CD4-positive, alpha-beta T cell (primary cell): ENCODE results near the gene CCDC185. TPM values are rescaled to one million over a fixed set of nuclear protein-coding genes. Genes with fewer than 3 reads are reported as not detected.

Source experiments
- ATAC-seq: fragments of 200-7000 bp; cut with Tn5 transposase; one replicate; pipeline ENCODE4 v1.10.0; 2022; ENCODE audit warnings: mild to moderate bottlenecking; ENCODE audit not compliant: poor library complexity
- CTCF ChIA-PET: fragments of 350-600 bp; sonication (Branson Sonifier 250); formaldehyde crosslinking; loops from one replicate; lab custom pipeline; 2021; ENCODE audit warnings: antibody characterized with exemption, inconsistent platforms; lab: Charles Lee
- POLR2A ChIA-PET: fragments of 350-600 bp; sonication (Branson Sonifier 250); formaldehyde crosslinking; loops from one replicate; lab custom pipeline; 2021; ENCODE audit warnings: antibody characterized with exemption, inconsistent platforms; lab: Charles Lee
- DNase-seq, 14 experiments: peaks; one replicate each; pipeline ENCODE4 v3.0.0-alpha.2; 2013 to 2020; ENCODE audit warnings: mixed read lengths in 2 of 14
- H3K27ac ChIP-seq, 2 donors: one replicate each; pipeline versions ENCODE4 v1.5.1 to v1.7.0; 2013; ENCODE audit warnings: low read length in 2 of 2, low read depth in 1 of 2, mild to moderate bottlenecking in 1 of 2
- H3K27me3 ChIP-seq, 2 experiments: 1 replicate in 1 of 2; 2 replicates in 1 of 2; pipeline versions ENCODE4 v1.6.1 to v1.7.0; 2013; ENCODE audit warnings: low read length in 2 of 2, control low read depth in 1 of 2, mild to moderate bottlenecking in 1 of 2, moderate library complexity in 1 of 2; ENCODE audit not compliant: insufficient read depth in 2 of 2, control insufficient read depth in 1 of 2
- H3K36me3 ChIP-seq: one replicate; pipeline ENCODE4 v1.6.1; 2013; ENCODE audit warnings: low read length, control low read depth; ENCODE audit not compliant: insufficient read depth
- H3K4me1 ChIP-seq: one replicate; pipeline ENCODE4 v1.6.1; 2013; ENCODE audit warnings: low read length, control low read depth; ENCODE audit not compliant: insufficient read depth
- H3K4me3 ChIP-seq: one replicate; pipeline ENCODE4 v1.5.1; 2013; ENCODE audit warnings: mild to moderate bottlenecking, low read length, moderate library complexity
- H3K9me3 ChIP-seq, 2 experiments: 1 replicate in 1 of 2; 2 replicates in 1 of 2; pipeline versions ENCODE4 v1.6.1 to v1.7.0; 2013; ENCODE audit warnings: low read length in 2 of 2, mild to moderate bottlenecking in 2 of 2, control low read depth in 1 of 2, moderate library complexity in 1 of 2; ENCODE audit not compliant: control insufficient read depth in 1 of 2, insufficient read depth in 1 of 2
- H3K27ac Mint-ChIP-seq: one replicate; pipeline ENCODE4 v1.8.0; 2020; ENCODE audit warnings: mixed read lengths
- H3K27me3 Mint-ChIP-seq: one replicate; pipeline ENCODE4 v1.8.0; 2021; ENCODE audit warnings: mixed read lengths
- H3K36me3 Mint-ChIP-seq: one replicate; pipeline ENCODE4 v1.8.0; 2021; ENCODE audit warnings: low read depth, mixed read lengths
- H3K4me1 Mint-ChIP-seq: one replicate; pipeline ENCODE4 v1.8.0; 2021; ENCODE audit warnings: low read depth, mixed read lengths
- H3K4me3 Mint-ChIP-seq: one replicate; pipeline ENCODE4 v1.8.0; 2020; ENCODE audit warnings: mild to moderate bottlenecking, mixed read lengths
- H3K9me3 Mint-ChIP-seq: one replicate; pipeline ENCODE4 v1.8.0; 2020; ENCODE audit warnings: mixed read lengths
- CTCF ChIP-seq: fragments of 200-600 bp; IDR thresholded peaks from one replicate; pipeline ENCODE4 v1.8.0; 2022; ENCODE audit warnings: antibody characterized with exemption, mild to moderate bottlenecking
- intact Hi-C, 2 experiments: fragments of 100-400 bp; cut with DNase I in 1 of 2; cut with micrococcal nuclease in 1 of 2; formaldehyde crosslinking; loops; one replicate each; pipeline versions ENCODE4 v1.15.1 to v1.9.0; 2023 to 2025; cut with DNase I, micrococcal nuclease
- total RNA-seq, 174 experiments: library from RNA in 2 of 174; stranded (reverse) in 2 of 174; gene quantifications; one replicate each; pipeline ENCODE4 v1.2.3 and lab custom pipeline; 2021 to 2026

Gene CCDC185
- total RNA-seq, 2 experiments from 2014 or later: not detected

GRCh38 chr1:223352944-223353343 is 40.3 kb upstream of the CCDC185 start:
- H3K27me3 Mint-ChIP-seq: no peaks in the 10 kb centered on the region
- Histone ChIP-seq H3K27ac (no peak overlapping the region), H3K4me3 (no peak overlapping the region), H3K36me3 (no peaks in the 10 kb centered on the region), H3K27me3 (no peaks in the 10 kb centered on the region), H3K4me1 (no peaks in the 10 kb centered on the region), H3K9me3 (no peaks in the 10 kb centered on the region)
- no peak for DNase-seq
- no peak for ATAC-seq
- POLR2A ChIA-PET: no interaction called here
- H3K36me3 Mint-ChIP-seq: peaks cover 7% of the 10 kb centered on the region
- H3K4me3 Mint-ChIP-seq: no peak overlapping the region
- no peak for TF ChIP-seq CTCF
- peaks cover 22% of the 10 kb centered on the region for H3K4me1 Mint-ChIP-seq
- CTCF ChIA-PET: no interaction called here
- intact Hi-C loops: no loop called here
- no peak overlapping the region for H3K27ac Mint-ChIP-seq
- no peaks in the 10 kb centered on the region for H3K9me3 Mint-ChIP-seq

GRCh38 chr1:223353939-223354338 is 39.3 kb upstream of the CCDC185 start:
- Histone ChIP-seq H3K4me3 (no peak overlapping the region), H3K27ac (no peak overlapping the region), H3K27me3 (no peaks in the 10 kb centered on the region), H3K36me3 (no peaks in the 10 kb centered on the region), H3K4me1 (no peaks in the 10 kb centered on the region), H3K9me3 (no peaks in the 10 kb centered on the region)
- H3K27ac Mint-ChIP-seq: no peak overlapping the region
- peaks cover 16% of the 10 kb centered on the region for H3K4me1 Mint-ChIP-seq
- H3K9me3 Mint-ChIP-seq: no peaks in the 10 kb centered on the region
- no peak for DNase-seq
- intact Hi-C loops: no loop called here
- H3K4me3 Mint-ChIP-seq: no peak overlapping the region
- no peak for ATAC-seq
- H3K27me3 Mint-ChIP-seq: no peaks in the 10 kb centered on the region
- TF ChIP-seq CTCF: no peak
- no peaks in the 10 kb centered on the region for H3K36me3 Mint-ChIP-seq
- POLR2A ChIA-PET: no interaction called here
- CTCF ChIA-PET: interaction anchor here (0.6 kb wide), 1 partner anchor 946 kb away, joined by 3 read pairs; no protein-coding TSS in a partner anchor

- TF ChIP-seq CTCF: no peak
- ChIA-PET CTCF (no interaction called here), POLR2A (interaction anchor here (1.0 kb wide), 1 partner anchor 8 kb away, joined by 3 read pairs; the partner anchor contains the start of gene SUSD4)
- DNase-seq (no peak), ATAC-seq (no peak)
- no peaks in the 10 kb centered on the region for H3K9me3 ChIP-seq
- H3K4me1 ChIP-seq: no peaks in the 10 kb centered on the region
- Mint-ChIP-seq H3K27ac (no peak overlapping the region), H3K4me3 (no peak overlapping the region), H3K9me3 (no peaks in the 10 kb centered on the region), H3K27me3 (no peaks in the 10 kb centered on the region), H3K36me3 (no peaks in the 10 kb centered on the region), H3K4me1 (peaks cover 11% of the 10 kb centered on the region)
- no peak overlapping the region for H3K4me3 ChIP-seq
- H3K27ac ChIP-seq: no peak overlapping the region
- no peaks in the 10 kb centered on the region for H3K27me3 ChIP-seq
- no peaks in the 10 kb centered on the region for H3K36me3 ChIP-seq
- intact Hi-C loops: no loop called here
Measured at GRCh38 chr1:223355699-223356098, 37.5 kb upstream of the CCDC185 start.
